Measurements from ENCODE around the gene TSPAN18. TPM values are rescaled to one million over a fixed set of nuclear protein-coding genes. Genes with fewer than 3 reads are reported as not detected.

Gene TSPAN18
- total and polyA plus RNA-seq, 8 donors: 27.2 to 85.8 (median 63.7) TPM

DNA sequence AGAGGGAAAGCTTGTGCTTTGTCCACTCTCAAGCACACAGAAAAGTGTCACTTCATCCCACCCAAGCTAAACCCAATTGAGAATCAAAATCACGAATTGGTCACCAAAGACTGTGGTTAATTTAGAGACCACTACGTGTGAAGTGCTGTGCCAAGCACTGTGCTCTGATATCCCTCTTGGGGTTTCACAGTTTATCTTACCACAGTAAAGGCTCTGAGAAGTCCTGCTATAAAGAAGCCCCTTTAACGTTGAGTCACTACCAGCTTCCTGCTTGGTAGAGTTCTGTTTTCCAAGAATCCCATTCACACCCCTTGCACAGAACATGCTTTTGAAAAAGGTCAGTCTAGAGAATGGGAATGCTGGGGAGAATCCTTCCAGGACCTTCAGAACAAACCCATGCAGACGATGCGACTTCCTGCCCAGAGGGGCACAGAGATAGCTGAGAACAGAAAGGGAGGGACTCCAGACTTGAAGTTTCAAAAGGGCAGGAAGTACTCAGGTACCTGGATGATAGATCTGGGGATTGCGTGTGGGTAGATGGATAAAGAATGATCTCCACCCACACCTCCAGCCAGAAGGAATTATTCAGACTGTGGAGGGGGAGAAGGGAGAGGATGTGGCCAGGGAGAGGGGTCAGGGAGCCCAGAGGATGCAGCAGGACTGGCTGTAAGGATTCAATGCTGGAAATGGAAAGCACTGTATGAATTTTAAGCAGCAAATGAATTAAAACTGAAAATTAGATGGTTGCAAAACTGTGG is 18.1 kb upstream of the TSPAN18 start:
- ATAC-seq (no peak), DNase-seq (no peak)
- H3K9me3 ChIP-seq: peaks cover 0 to 11% of the 10 kb centered on the region in 2 donors
- peaks cover 0 to 9% of the 10 kb centered on the region in 2 donors for H3K4me1 ChIP-seq
- no peak overlapping the region for H3K4me3 ChIP-seq
- H3K27ac ChIP-seq: no peak overlapping the region
- intact Hi-C loops (cut with DNase I): no loop called here
- TF ChIP-seq, protein P1, sequence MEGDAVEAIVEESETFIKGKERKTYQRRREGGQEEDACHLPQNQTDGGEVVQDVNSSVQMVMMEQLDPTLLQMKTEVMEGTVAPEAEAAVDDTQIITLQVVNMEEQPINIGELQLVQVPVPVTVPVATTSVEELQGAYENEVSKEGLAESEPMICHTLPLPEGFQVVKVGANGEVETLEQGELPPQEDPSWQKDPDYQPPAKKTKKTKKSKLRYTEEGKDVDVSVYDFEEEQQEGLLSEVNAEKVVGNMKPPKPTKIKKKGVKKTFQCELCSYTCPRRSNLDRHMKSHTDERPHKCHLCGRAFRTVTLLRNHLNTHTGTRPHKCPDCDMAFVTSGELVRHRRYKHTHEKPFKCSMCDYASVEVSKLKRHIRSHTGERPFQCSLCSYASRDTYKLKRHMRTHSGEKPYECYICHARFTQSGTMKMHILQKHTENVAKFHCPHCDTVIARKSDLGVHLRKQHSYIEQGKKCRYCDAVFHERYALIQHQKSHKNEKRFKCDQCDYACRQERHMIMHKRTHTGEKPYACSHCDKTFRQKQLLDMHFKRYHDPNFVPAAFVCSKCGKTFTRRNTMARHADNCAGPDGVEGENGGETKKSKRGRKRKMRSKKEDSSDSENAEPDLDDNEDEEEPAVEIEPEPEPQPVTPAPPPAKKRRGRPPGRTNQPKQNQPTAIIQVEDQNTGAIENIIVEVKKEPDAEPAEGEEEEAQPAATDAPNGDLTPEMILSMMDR (IDR thresholded peaks at IDR 0.05): no peak
- no peaks in the 10 kb centered on the region for H3K36me3 ChIP-seq
- no peaks in the 10 kb centered on the region for H3K27me3 ChIP-seq

DNA sequence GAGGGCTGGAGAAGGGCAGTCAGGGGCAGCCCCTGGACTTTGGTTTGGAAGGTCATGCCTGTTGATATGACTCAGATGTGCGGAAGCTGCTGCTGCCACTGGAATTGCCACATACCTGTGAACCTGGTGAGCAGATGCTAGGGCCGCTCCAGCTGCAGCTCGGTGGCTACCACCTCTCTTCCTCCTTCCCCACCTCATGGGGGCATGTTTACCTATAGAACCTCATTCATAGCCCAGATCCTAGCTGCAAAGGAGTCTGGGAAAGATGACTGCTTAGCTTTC is 17.5 kb upstream of the TSPAN18 start:
- H3K4me1 ChIP-seq: peaks cover 0 to 9% of the 10 kb centered on the region in 2 donors
- DNase-seq (no peak), ATAC-seq (no peak)
- TF ChIP-seq, protein P1 (IDR thresholded peaks at IDR 0.05): no peak
- no peaks in the 10 kb centered on the region for H3K27me3 ChIP-seq
- peaks cover 0 to 7% of the 10 kb centered on the region in 2 donors for H3K9me3 ChIP-seq
- no peaks in the 10 kb centered on the region for H3K36me3 ChIP-seq
- H3K27ac ChIP-seq: no peak overlapping the region
- intact Hi-C loops (cut with DNase I): no loop called here
- H3K4me3 ChIP-seq: no peak overlapping the region

DNA sequence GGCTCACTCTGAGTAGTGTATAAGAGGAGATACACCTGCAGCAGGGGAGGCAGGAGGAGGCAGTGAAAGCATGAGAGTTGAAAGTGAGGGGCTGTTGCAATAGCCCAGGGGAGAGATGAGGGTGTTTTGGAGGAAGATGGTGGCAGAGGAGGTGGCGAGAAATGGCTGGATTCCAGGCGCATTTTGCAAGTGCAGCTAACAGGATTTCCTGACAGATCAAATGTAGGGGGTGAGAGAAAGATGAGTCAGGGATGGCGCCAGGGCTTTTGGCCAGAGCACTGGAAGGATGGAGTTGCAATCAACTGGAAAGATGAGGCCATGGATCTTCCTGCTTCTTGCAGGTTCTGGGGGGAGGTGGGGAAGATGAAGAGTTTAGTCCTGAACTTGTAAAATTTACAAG is 16.8 kb upstream of the TSPAN18 start:
- intact Hi-C loops (cut with DNase I): no loop called here
- ATAC-seq: no peak
- no peaks in the 10 kb centered on the region for H3K36me3 ChIP-seq
- no peak overlapping the region for H3K27ac ChIP-seq
- H3K27me3 ChIP-seq: no peaks in the 10 kb centered on the region
- DNase-seq: no peak
- H3K4me3 ChIP-seq: no peak overlapping the region
- peaks cover 0 to 9% of the 10 kb centered on the region in 2 donors for H3K4me1 ChIP-seq
- H3K9me3 ChIP-seq: peaks cover 0 to 7% of the 10 kb centered on the region in 2 donors
- TF ChIP-seq, protein P1 (IDR thresholded peaks at IDR 0.05): no peak

DNA sequence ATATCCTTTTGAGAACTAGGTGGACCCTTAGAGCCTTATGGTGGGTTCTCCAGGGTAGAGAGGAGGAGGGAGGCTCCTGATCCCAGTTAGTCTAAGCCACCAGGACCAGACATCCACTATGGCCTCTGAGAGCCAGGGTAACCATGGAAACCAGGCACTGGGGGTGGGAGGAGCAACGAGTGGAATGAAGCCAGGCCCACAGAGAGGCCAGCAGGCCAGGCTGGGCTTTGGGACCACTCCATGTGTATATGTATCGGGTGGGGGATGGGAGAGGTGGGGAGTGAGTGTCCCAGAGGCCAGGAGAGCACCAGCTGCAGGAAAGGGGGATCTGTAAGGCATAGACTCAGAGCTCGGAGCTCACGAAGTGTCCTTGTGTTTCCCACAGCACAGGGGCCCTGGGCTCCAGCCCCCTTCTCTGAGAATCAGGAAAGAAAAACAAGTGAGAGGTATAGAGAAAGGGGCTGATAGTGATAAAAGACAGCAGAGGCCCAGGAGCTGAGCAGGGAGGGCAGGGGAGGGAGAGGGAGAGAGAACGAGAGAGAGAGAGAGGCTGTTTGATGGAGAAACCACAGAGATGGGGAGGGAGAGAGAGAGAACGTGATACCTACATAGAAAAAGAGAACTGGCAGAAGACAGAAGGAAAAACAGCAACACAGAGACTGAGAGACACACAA is 15.5 kb upstream of the TSPAN18 start:
- DNase-seq (no peak), ATAC-seq (no peak)
- H3K27me3 ChIP-seq: no peaks in the 10 kb centered on the region
- peaks cover 0 to 7% of the 10 kb centered on the region in 2 donors for H3K9me3 ChIP-seq
- TF ChIP-seq, protein P1 (IDR thresholded peaks at IDR 0.05): no peak
- intact Hi-C loops (cut with DNase I): no loop called here
- H3K36me3 ChIP-seq: no peaks in the 10 kb centered on the region
- H3K4me1 ChIP-seq: peaks cover 0 to 9% of the 10 kb centered on the region in 2 donors
- no peak overlapping the region for H3K27ac ChIP-seq
- H3K4me3 ChIP-seq: no peak overlapping the region

DNA sequence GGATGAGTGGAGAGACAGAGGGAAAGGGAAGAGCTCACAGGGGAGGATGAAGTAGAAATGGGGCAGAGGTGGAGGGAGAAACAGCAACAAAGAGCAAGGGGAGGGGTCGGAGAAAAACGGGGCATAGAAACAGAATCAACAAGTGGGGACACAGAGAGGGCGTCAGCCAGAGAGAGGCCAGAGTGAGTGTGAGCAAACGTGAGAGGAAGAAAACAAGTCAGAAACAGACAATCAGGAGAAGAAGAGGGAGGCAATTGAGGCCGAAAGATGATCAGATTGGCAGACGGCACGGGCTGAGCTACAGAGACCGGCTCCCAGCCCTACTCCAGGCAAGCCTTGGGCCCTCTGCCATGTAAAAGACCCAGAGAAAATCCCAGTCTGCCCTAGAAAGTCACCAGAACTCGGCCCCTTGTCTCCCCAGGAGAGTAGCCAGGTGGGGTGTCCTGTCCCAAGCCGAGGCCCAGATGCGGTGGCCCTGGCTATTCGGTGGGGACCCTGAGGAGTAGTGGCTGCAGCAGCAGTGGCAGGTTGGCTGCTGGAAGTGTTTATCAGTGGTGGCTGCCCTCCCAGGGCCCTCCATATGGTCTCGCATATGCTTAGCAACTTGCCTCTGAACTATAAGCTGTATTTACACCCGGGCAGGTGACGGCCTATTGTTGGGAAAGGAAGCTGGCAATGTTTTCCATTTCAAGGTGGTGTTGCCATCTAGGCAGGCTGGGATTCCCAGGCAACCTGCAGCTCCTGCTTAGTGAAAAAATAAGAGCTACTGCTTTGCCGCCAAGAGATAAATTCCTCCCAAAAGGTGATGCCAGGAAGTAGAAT is 14.8 kb upstream of the TSPAN18 start:
- ATAC-seq (no peak), DNase-seq (no peak)
- Histone ChIP-seq H3K36me3 (no peaks in the 10 kb centered on the region), H3K4me3 (no peak overlapping the region), H3K27me3 (no peaks in the 10 kb centered on the region), H3K4me1 (peaks cover 0 to 9% of the 10 kb centered on the region in 2 donors), H3K27ac (no peak overlapping the region), H3K9me3 (peaks cover 0 to 6% of the 10 kb centered on the region in 2 donors)
- TF ChIP-seq, protein P1 (IDR thresholded peaks at IDR 0.05): no peak
- intact Hi-C loops (cut with DNase I): no loop called here
